ENCODE data around the gene GRK5.

GRCh38 chr10:119339109-119339508 is 131.7 kb downstream of the GRK5 start:
- TF ChIP-seq, protein P1, sequence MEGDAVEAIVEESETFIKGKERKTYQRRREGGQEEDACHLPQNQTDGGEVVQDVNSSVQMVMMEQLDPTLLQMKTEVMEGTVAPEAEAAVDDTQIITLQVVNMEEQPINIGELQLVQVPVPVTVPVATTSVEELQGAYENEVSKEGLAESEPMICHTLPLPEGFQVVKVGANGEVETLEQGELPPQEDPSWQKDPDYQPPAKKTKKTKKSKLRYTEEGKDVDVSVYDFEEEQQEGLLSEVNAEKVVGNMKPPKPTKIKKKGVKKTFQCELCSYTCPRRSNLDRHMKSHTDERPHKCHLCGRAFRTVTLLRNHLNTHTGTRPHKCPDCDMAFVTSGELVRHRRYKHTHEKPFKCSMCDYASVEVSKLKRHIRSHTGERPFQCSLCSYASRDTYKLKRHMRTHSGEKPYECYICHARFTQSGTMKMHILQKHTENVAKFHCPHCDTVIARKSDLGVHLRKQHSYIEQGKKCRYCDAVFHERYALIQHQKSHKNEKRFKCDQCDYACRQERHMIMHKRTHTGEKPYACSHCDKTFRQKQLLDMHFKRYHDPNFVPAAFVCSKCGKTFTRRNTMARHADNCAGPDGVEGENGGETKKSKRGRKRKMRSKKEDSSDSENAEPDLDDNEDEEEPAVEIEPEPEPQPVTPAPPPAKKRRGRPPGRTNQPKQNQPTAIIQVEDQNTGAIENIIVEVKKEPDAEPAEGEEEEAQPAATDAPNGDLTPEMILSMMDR (IDR thresholded peaks at IDR 0.05), result no peak
- TF ChIP-seq EZH2phosphoT487 (IDR thresholded peaks at IDR 0.05), result no peak
- no peak for TF ChIP-seq EZH2 (IDR thresholded peaks at IDR 0.05)
